Measurements from ENCODE around the gene CST4. TPM values are rescaled to one million over a fixed set of nuclear protein-coding genes. Genes with fewer than 3 reads are reported as not detected.

The CST4 gene
- total RNA-seq, 1 experiment from 2014 or later, result not detected

- TF ChIP-seq ARID4B (CRISPR knock-in tag; IDR thresholded peaks at IDR 0.05; ENCODE audit: borderline replicate concordance) (no peak), AR (CRISPR knock-in tag; IDR thresholded peaks at IDR 0.05) (no peak), SOX15 (CRISPR knock-in tag; IDR thresholded peaks at IDR 0.05) (no peak), CREB1 (CRISPR knock-in tag; IDR thresholded peaks at IDR 0.05) (no peak), PRDM15 (CRISPR knock-in tag; IDR thresholded peaks at IDR 0.05) (no peak), ZBTB43 (CRISPR knock-in tag; IDR thresholded peaks at IDR 0.05) (no peak), TEAD1 (CRISPR knock-in tag; IDR thresholded peaks at IDR 0.05) (no peak), HMGXB4 (CRISPR knock-in tag; IDR thresholded peaks at IDR 0.05) (no peak), RORB (CRISPR knock-in tag; IDR thresholded peaks at IDR 0.05) (no peak), ZMAT4 (CRISPR knock-in tag; IDR thresholded peaks at IDR 0.05) (no peak), CTCF (IDR thresholded peaks at IDR 0.05) (no peak), ATF6 (CRISPR knock-in tag; IDR thresholded peaks at IDR 0.05) (no peak)
Measured at GRCh38 chr20:23636182-23636907, 52.5 kb downstream of the CST4 start (continued).

Data from WTC11 (cell line).